H9 (cell line): ENCODE measurements around the gene C20orf204. TPM values are rescaled to one million over a fixed set of nuclear protein-coding genes. Genes with fewer than 3 reads are reported as not detected.

Experiments used
- DNase-seq: peaks from one replicate; pipeline ENCODE4 v3.0.0-alpha.2; 2017
- H2AFZ ChIP-seq: one replicate; pipeline ENCODE4 v1.6.1; 2013; ENCODE audit warnings: mild to moderate bottlenecking, low read length, control low read depth, moderate library complexity
- H2AK5ac ChIP-seq: 2 replicates; pipeline ENCODE4 v1.6.1; 2013; ENCODE audit warnings: low read length, control low read depth, mixed read lengths; ENCODE audit not compliant: insufficient read length
- H2BK120ac ChIP-seq: one replicate; pipeline ENCODE4 v1.6.1; 2013; ENCODE audit warnings: low read depth, mild to moderate bottlenecking, low read length, control low read depth, inconsistent platforms; ENCODE audit not compliant: poor library complexity, severe bottlenecking
- H2BK12ac ChIP-seq: 2 replicates; pipeline ENCODE4 v1.6.1; 2013; ENCODE audit warnings: low read length, control low read depth, mixed read lengths, low read depth; ENCODE audit not compliant: insufficient read length
- H2BK15ac ChIP-seq: 2 replicates; pipeline ENCODE4 v1.6.1; 2013; ENCODE audit warnings: low read depth, low read length, control low read depth
- H2BK20ac ChIP-seq: one replicate; pipeline ENCODE4 v1.6.1; 2013; ENCODE audit warnings: low read depth, mild to moderate bottlenecking, low read length, control low read depth, inconsistent platforms; ENCODE audit not compliant: poor library complexity, severe bottlenecking
- H2BK5ac ChIP-seq: 2 replicates; pipeline ENCODE4 v1.6.1; 2013; ENCODE audit warnings: low read length, control low read depth, mixed read lengths; ENCODE audit not compliant: insufficient read length
- H3K14ac ChIP-seq: 2 replicates; pipeline ENCODE4 v1.6.1; 2013; ENCODE audit warnings: low read length, control low read depth; ENCODE audit not compliant: insufficient read depth
- H3K18ac ChIP-seq: 2 replicates; pipeline ENCODE4 v1.6.1; 2013; ENCODE audit warnings: low read depth, mild to moderate bottlenecking, mixed read lengths, low read length, control low read depth; ENCODE audit not compliant: insufficient read length
- H3K23ac ChIP-seq: 2 replicates; pipeline ENCODE4 v1.6.1; 2013; ENCODE audit warnings: low read length, control low read depth, mixed read lengths, low read depth; ENCODE audit not compliant: insufficient read length
- H3K23me2 ChIP-seq: 2 replicates; pipeline ENCODE4 v1.6.1; 2013; ENCODE audit warnings: low read depth, mild to moderate bottlenecking, mixed read lengths, low read length, control low read depth; ENCODE audit not compliant: insufficient read length, poor library complexity, severe bottlenecking
- H3K27ac ChIP-seq: 2 replicates; pipeline ENCODE4 v1.5.1; 2013; ENCODE audit warnings: low read length, control low read depth, mixed read lengths, low read depth; ENCODE audit not compliant: insufficient read length
- H3K27me3 ChIP-seq: 2 replicates; pipeline ENCODE4 v1.6.1; 2013; ENCODE audit warnings: low read length, control low read depth, inconsistent platforms; ENCODE audit not compliant: insufficient read depth
- H3K4ac ChIP-seq: 2 replicates; pipeline ENCODE4 v1.6.1; 2013; ENCODE audit warnings: low read depth, mild to moderate bottlenecking, control low read depth, inconsistent platforms, low read length, moderate library complexity
- H3K4me1 ChIP-seq: 2 replicates; pipeline ENCODE4 v1.6.1; 2013; ENCODE audit warnings: low read length, control low read depth, inconsistent platforms; ENCODE audit not compliant: insufficient read depth
- H3K4me2 ChIP-seq: 2 replicates; pipeline ENCODE4 v1.6.1; 2013; ENCODE audit warnings: low read length, control low read depth, mixed read lengths; ENCODE audit not compliant: insufficient read length, insufficient read depth
- H3K56ac ChIP-seq: 2 replicates; pipeline ENCODE4 v1.6.1; 2013; ENCODE audit warnings: low read depth, mild to moderate bottlenecking, mixed read lengths, low read length, control low read depth; ENCODE audit not compliant: insufficient read length
- H3K79me1 ChIP-seq: 2 replicates; pipeline ENCODE4 v1.6.1; 2013; ENCODE audit warnings: low read depth, mild to moderate bottlenecking, moderate library complexity, low read length, control low read depth, inconsistent platforms; ENCODE audit not compliant: insufficient read depth, poor library complexity, severe bottlenecking
- H3K79me2 ChIP-seq: 2 replicates; pipeline ENCODE4 v1.6.1; 2013; ENCODE audit warnings: low read length, control low read depth, inconsistent platforms; ENCODE audit not compliant: insufficient read depth
- H3K9ac ChIP-seq: 2 replicates; pipeline ENCODE4 v1.6.1; 2013; ENCODE audit warnings: low read length, control low read depth, mixed read lengths; ENCODE audit not compliant: insufficient read length; ENCODE audit errors: extremely low read depth
- H3K9me3 ChIP-seq: one replicate; pipeline ENCODE4 v1.6.1; 2013; ENCODE audit warnings: low read depth, low read length, inconsistent platforms; ENCODE audit not compliant: control insufficient read depth
- H3T11ph ChIP-seq: one replicate; pipeline ENCODE4 v1.6.1; 2013; ENCODE audit warnings: mild to moderate bottlenecking, low read length, control low read depth, inconsistent platforms
- H4K20me1 ChIP-seq: one replicate; pipeline ENCODE4 v1.6.1; 2013; ENCODE audit not compliant: control insufficient read depth, insufficient read length, insufficient read depth
- H4K5ac ChIP-seq: 2 replicates; pipeline ENCODE4 v1.6.1; 2013; ENCODE audit warnings: low read depth, mild to moderate bottlenecking, mixed read lengths, low read length, control low read depth; ENCODE audit not compliant: insufficient read length
- H4K8ac ChIP-seq: replicated peaks from 2 replicates; pipeline ENCODE4 v1.6.1; 2013; ENCODE audit warnings: low read length, control low read depth, mixed read lengths, low read depth; ENCODE audit not compliant: insufficient read length
- H4K91ac ChIP-seq: 2 replicates; pipeline ENCODE4 v1.6.1; 2013; ENCODE audit warnings: low read depth, mild to moderate bottlenecking, moderate library complexity, mixed read lengths, low read length, control low read depth; ENCODE audit not compliant: insufficient read length
- H3K27ac Mint-ChIP-seq, 3 experiments: 2 replicates in 2 of 3; 3 replicates in 1 of 3; pipeline ENCODE4 v1.8.0; 2020 to 2021; ENCODE audit warnings: mixed read lengths in 3 of 3, mild to moderate bottlenecking in 1 of 3, moderate library complexity in 1 of 3
- H3K27me3 Mint-ChIP-seq: 2 replicates; pipeline ENCODE4 v1.8.0; 2021; ENCODE audit warnings: low read depth, mild to moderate bottlenecking, moderate library complexity, mixed read lengths
- H3K36me3 Mint-ChIP-seq, 3 experiments: 2 replicates in 2 of 3; 3 replicates in 1 of 3; pipeline ENCODE4 v1.8.0; 2020 to 2021; ENCODE audit warnings: low read depth in 3 of 3, mixed read lengths in 3 of 3; ENCODE audit not compliant: insufficient read depth in 1 of 3
- H3K4me1 Mint-ChIP-seq, 2 experiments: 2 replicates each; pipeline ENCODE4 v1.8.0; 2020; ENCODE audit warnings: mixed read lengths in 2 of 2
- H3K4me3 Mint-ChIP-seq, 2 experiments: 2 replicates in 1 of 2; 3 replicates in 1 of 2; pipeline ENCODE4 v1.8.0; 2020 to 2021; ENCODE audit warnings: mild to moderate bottlenecking in 2 of 2, mixed read lengths in 2 of 2, moderate library complexity in 1 of 2
- H3K9me3 Mint-ChIP-seq, 2 experiments: 2 replicates in 1 of 2; 3 replicates in 1 of 2; pipeline ENCODE4 v1.8.0; 2020; ENCODE audit warnings: mild to moderate bottlenecking in 2 of 2, mixed read lengths in 2 of 2, moderate library complexity in 1 of 2
- CTCF ChIP-seq: fragments of 200-600 bp; sonication (generic); conservative IDR thresholded peaks from 3 replicates; pipeline ENCODE4 v1.8.0; 2021; ENCODE audit warnings: antibody characterized with exemption, mild to moderate bottlenecking
- WGBS: extraction: QIAGEN DNeasy Blood & Tissue Kit; methylation state at CpG from one replicate; pipeline ENCODE4 v1.1.7; 2013; ENCODE audit warnings: missing lambda C conversion rate, low lambda C conversion rate, mixed read lengths; ENCODE audit not compliant: insufficient read length; ENCODE audit errors: extremely low coverage; 5-methylcytosine and 5-hydroxymethylcytosine counted together
- total RNA-seq: library from RNA; stranded (reverse); gene quantifications from 2 replicates; pipeline ENCODE4 v1.2.1, GENCODE V29; 2021

Gene C20orf204
- total RNA-seq, 1 experiment from 2014 or later = 2.2 TPM

- no peak overlapping the region for H3K56ac ChIP-seq
- no peak overlapping the region for H3K4me3 Mint-ChIP-seq
- peaks cover 1% of the 10 kb centered on the region; the same call in 1 of the 2 replicates for H3K4me1 ChIP-seq
- H3K9me3 Mint-ChIP-seq = no peaks in the 10 kb centered on the region
- H4K8ac ChIP-seq = no peak overlapping the region
- no peak overlapping the region for H2BK12ac ChIP-seq
- no peak overlapping the region for H2BK15ac ChIP-seq
- H3K18ac ChIP-seq = no peak overlapping the region
- no peaks in the 10 kb centered on the region for H3K9me3 ChIP-seq
- H4K91ac ChIP-seq = no peak overlapping the region
- H3K79me2 ChIP-seq = no peaks in the 10 kb centered on the region
- no peak overlapping the region for H2BK120ac ChIP-seq
- H4K20me1 ChIP-seq = no peaks in the 10 kb centered on the region
- H3K23ac ChIP-seq = no peak overlapping the region
- H3K27me3 Mint-ChIP-seq = peaks cover 1% of the 10 kb centered on the region
- no peak overlapping the region for H3K4me2 ChIP-seq
- H3K9ac ChIP-seq = no peak overlapping the region
- no peak overlapping the region for H3K27ac ChIP-seq
- no peak overlapping the region for H3K4ac ChIP-seq
- H3K27ac Mint-ChIP-seq = peak overlapping the region in 1 of 3 experiments; percentile 63; a peak in 1 of 7 replicates
- no peaks in the 10 kb centered on the region for H3K27me3 ChIP-seq
- no peak for DNase-seq
- H3K79me1 ChIP-seq = no peaks in the 10 kb centered on the region
- no peak overlapping the region for H3K14ac ChIP-seq
- no peak overlapping the region for H2AK5ac ChIP-seq
- H2BK20ac ChIP-seq = no peak overlapping the region
- no peak overlapping the region for H4K5ac ChIP-seq
- H3K36me3 Mint-ChIP-seq = peaks cover 0 to 3% (median 0%) of the 10 kb centered on the region in 3 experiments; a peak in 4 of 7 replicates
- no peak overlapping the region for H3T11ph ChIP-seq
- TF ChIP-seq CTCF = no peak
- H2AFZ ChIP-seq = no peak overlapping the region
- WGBS = no CpG with 5 or more reads among the region's 12 CpGs
- H2BK5ac ChIP-seq = no peak overlapping the region
- peaks cover 2% of the 10 kb centered on the region for H3K23me2 ChIP-seq
- H3K4me1 Mint-ChIP-seq = peaks cover 21 to 34% of the 10 kb centered on the region in 2 experiments
Measured at GRCh38 chr20:64068386-64069208, 32.6 kb downstream of the C20orf204 start.
